Measurements from ENCODE around the gene MBTPS2. TPM values are rescaled to one million over a fixed set of nuclear protein-coding genes. Genes with fewer than 3 reads are reported as not detected.

The MBTPS2 gene
- total RNA-seq, 1 experiment from 2014 or later, result 29.7 TPM

- Mint-ChIP-seq H3K36me3 (ENCODE audit: insufficient read depth, unreplicated experiment) (peaks cover 5% of the 10 kb centered on the region), H3K4me1 (ENCODE audit: low read depth, unreplicated experiment) (peaks cover 23% of the 10 kb centered on the region), H3K27me3 (ENCODE audit: unreplicated experiment) (no peaks in the 10 kb centered on the region), H3K9me3 (ENCODE audit: low read depth, unreplicated experiment) (peaks cover 7% of the 10 kb centered on the region), H3K27ac (ENCODE audit: unreplicated experiment) (peak overlapping the region; percentile 86), H3K4me3 (ENCODE audit: low read depth, unreplicated experiment) (peak overlapping the region; percentile 17)
- BruUV-seq (replicated peaks), result TSS peak; percentile 84
- intact Hi-C loops (cut with micrococcal nuclease; ENCODE audit: unreplicated experiment), result loop anchor here (5.0 kb wide), 1 partner anchor 46 kb away; no protein-coding TSS in a partner anchor
- TF ChIP-seq, protein P1, sequence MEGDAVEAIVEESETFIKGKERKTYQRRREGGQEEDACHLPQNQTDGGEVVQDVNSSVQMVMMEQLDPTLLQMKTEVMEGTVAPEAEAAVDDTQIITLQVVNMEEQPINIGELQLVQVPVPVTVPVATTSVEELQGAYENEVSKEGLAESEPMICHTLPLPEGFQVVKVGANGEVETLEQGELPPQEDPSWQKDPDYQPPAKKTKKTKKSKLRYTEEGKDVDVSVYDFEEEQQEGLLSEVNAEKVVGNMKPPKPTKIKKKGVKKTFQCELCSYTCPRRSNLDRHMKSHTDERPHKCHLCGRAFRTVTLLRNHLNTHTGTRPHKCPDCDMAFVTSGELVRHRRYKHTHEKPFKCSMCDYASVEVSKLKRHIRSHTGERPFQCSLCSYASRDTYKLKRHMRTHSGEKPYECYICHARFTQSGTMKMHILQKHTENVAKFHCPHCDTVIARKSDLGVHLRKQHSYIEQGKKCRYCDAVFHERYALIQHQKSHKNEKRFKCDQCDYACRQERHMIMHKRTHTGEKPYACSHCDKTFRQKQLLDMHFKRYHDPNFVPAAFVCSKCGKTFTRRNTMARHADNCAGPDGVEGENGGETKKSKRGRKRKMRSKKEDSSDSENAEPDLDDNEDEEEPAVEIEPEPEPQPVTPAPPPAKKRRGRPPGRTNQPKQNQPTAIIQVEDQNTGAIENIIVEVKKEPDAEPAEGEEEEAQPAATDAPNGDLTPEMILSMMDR (IDR thresholded peaks at IDR 0.05; ENCODE audit: unreplicated experiment), result no peak
- CTCF ChIA-PET, result no interaction called here
- DNase-seq, result no peak
These were observed 86.7 kb downstream of the MBTPS2 start for GRCh38 chrX:21926116-21926515.

- peak overlapping the region; percentile 24 for H3K4me3 Mint-ChIP-seq (ENCODE audit: low read depth, unreplicated experiment)
- peak overlapping the region; percentile 86 for H3K27ac Mint-ChIP-seq (ENCODE audit: unreplicated experiment)
- H3K36me3 Mint-ChIP-seq (ENCODE audit: insufficient read depth, unreplicated experiment), result peaks cover 5% of the 10 kb centered on the region
- peak; percentile 22 for DNase-seq
- peaks cover 7% of the 10 kb centered on the region for H3K9me3 Mint-ChIP-seq (ENCODE audit: low read depth, unreplicated experiment)
- no peaks in the 10 kb centered on the region for H3K27me3 Mint-ChIP-seq (ENCODE audit: unreplicated experiment)
- BruUV-seq (replicated peaks), result no TSS peak
- intact Hi-C loops (cut with micrococcal nuclease; ENCODE audit: unreplicated experiment), result loop anchor here (5.0 kb wide), 1 partner anchor 46 kb away; no protein-coding TSS in a partner anchor
- CTCF ChIA-PET, result interaction anchor here (0.6 kb wide), 1 partner anchor 209 kb away, joined by 6 read pairs; no protein-coding TSS in a partner anchor
- H3K4me1 Mint-ChIP-seq (ENCODE audit: low read depth, unreplicated experiment), result peaks cover 26% of the 10 kb centered on the region
- TF ChIP-seq, protein P1 (IDR thresholded peaks at IDR 0.05; ENCODE audit: unreplicated experiment), result no peak
These were observed 87.3 kb downstream of the MBTPS2 start for GRCh38 chrX:21926527-21927278.

DNA sequence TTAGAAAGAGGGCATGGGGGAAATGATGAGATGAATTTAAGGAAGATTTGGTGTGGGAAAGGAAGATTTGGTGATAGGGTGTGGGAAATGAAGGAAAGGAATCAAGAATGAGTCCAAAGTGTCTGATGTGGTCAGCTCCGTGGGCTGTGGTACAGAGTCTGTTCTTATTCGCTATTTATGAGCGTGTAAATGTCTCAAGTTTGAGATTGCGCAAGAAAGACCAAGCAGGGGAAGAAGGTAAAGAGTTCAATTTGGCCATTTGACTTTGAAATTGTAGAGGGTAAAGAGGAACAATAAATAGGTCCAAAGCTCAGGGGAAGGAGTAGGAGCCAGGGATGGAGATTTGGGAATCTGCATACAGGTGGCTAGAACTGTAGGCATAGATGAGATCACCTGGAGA, 89.8 kb downstream of the MBTPS2 start:
- TF ChIP-seq, protein P1 (IDR thresholded peaks at IDR 0.05; ENCODE audit: unreplicated experiment), result no peak
- Mint-ChIP-seq H3K36me3 (ENCODE audit: insufficient read depth, unreplicated experiment) (peaks cover 12% of the 10 kb centered on the region), H3K9me3 (ENCODE audit: low read depth, unreplicated experiment) (peaks cover 7% of the 10 kb centered on the region), H3K4me1 (ENCODE audit: low read depth, unreplicated experiment) (peaks cover 40% of the 10 kb centered on the region), H3K27ac (ENCODE audit: unreplicated experiment) (peak overlapping the region; percentile 1), H3K4me3 (ENCODE audit: low read depth, unreplicated experiment) (no peak overlapping the region), H3K27me3 (ENCODE audit: unreplicated experiment) (no peaks in the 10 kb centered on the region)
- no TSS peak for BruUV-seq (replicated peaks)
- CTCF ChIA-PET, result no interaction called here
- intact Hi-C loops (cut with micrococcal nuclease; ENCODE audit: unreplicated experiment), result loop anchor here (5.0 kb wide), 1 partner anchor 43 kb away; no protein-coding TSS in a partner anchor
- DNase-seq, result no peak

DNA sequence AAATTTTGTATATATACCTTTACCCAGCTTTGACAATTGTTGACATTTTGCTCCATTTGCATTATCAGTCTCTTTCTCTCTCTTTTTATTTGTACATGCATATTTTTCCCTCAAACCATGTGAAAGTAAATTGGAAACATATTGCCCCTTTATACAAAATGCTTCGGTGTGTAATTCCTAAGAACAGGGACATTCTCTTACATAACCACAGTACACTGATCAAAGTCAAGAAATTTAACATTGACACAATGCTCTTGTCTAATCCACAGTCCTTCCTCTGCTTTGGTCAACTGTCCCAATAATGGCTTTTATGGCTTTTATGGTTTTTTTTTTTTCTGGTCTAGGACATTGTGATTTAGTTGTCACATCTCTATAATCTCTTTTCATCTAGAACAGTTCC, 91.6 kb downstream of the MBTPS2 start:
- intact Hi-C loops (cut with micrococcal nuclease; ENCODE audit: unreplicated experiment), result no loop called here
- H3K4me1 Mint-ChIP-seq (ENCODE audit: low read depth, unreplicated experiment), result peaks cover 40% of the 10 kb centered on the region

More for the DNA sequence above, 91.6 kb downstream of the MBTPS2 start:
- no peak for DNase-seq
- TF ChIP-seq, protein P1 (IDR thresholded peaks at IDR 0.05; ENCODE audit: unreplicated experiment), result no peak
- CTCF ChIA-PET, result no interaction called here
- peak overlapping the region; percentile 50 for H3K27ac Mint-ChIP-seq (ENCODE audit: unreplicated experiment)
- peaks cover 12% of the 10 kb centered on the region for H3K36me3 Mint-ChIP-seq (ENCODE audit: insufficient read depth, unreplicated experiment)
- no peaks in the 10 kb centered on the region for H3K27me3 Mint-ChIP-seq (ENCODE audit: unreplicated experiment)
- BruUV-seq (replicated peaks), result no TSS peak
- peaks cover 7% of the 10 kb centered on the region for H3K9me3 Mint-ChIP-seq (ENCODE audit: low read depth, unreplicated experiment)
- no peak overlapping the region for H3K4me3 Mint-ChIP-seq (ENCODE audit: low read depth, unreplicated experiment)

Measured in Calu3 (cell line).